GM19395 (cell line): Measurements from ENCODE around the gene SSC5D.

Experiments used
- ATAC-seq: cut with Tn5 transposase; IDR thresholded peaks from one replicate; pipeline ENCODE4 v1.9.1; 2021; ENCODE audit warnings: mild to moderate bottlenecking, moderate library complexity; ENCODE audit not compliant: unreplicated experiment

Gene SSC5D

DNA sequence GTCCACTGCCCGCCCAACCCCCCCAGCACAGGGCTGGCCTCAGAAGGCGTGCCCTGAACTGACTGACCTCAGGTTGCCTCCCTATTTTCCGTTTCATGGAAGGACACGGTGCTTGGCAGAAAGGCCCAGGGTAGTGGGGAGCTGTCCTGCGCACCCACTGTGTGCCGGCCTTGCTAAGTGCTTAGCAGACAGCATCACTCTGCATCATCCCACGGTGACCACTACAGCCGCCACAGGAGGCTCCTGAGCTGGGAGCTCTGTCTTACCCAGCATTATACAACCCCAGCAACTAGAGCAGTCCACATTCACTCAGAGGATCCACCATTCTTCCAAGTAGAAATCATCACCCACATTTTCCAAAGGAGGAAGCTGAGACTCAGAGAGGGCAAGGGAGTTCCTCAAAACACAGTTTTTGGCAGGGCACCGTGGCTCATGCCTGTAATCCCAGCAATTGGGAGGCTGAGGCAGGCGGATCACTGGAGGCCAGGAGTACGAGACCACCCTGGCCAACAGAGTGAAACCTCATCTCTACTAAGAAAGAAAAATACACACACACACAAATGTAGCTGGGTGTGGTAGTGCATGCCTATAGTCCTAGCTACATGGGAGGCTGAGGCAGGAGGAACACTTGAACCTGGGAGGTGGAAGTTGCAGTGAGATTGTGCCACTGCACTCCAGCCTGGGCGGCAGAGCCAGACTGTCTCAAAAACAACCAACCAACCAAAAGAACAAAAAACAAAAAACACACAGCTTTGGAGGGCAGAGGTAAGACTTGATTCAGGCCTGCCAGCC is 47.1 kb downstream of the SSC5D start:
- ATAC-seq = no peak

DNA sequence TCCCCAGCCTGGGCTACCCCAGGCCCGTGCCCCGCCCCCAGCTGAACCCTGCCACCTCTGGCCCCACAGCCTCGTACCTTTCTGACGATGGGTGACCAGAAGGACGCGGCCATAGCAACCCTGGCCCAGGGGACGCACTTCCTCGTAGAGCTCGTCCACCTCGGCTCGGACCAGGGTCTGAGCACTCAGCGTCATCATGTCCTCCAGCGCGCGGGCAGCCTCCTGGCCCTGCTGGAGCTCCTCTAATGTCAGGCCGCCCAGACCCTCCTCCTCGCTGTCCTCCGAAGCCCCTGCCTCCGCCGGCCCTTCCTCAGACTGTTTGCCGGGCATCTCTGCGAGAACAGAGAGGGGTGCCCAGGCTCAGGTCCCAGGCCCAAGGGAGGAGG is 47.7 kb downstream of the SSC5D start:
- ATAC-seq = no peak

DNA sequence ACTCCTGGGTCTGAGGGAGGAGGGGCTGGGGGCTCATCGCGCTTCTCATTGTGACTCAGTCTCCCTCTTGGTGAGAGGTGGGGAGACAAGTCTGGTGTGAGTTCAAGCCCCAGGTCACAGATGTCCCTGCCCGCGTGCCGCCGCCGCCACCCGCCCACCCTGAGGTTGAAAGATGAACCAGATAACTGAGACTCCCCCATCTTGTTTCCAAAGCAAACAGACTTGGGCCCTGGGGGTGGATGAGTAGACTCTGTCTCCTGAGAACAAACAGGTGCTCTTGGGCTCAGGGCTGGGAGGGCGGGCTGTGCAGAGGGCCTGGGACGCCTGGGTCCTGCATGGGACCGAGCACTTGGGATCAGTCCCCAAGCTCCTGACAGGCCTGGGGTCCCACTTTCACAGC is 48.1 kb downstream of the SSC5D start:
- ATAC-seq = no peak

DNA sequence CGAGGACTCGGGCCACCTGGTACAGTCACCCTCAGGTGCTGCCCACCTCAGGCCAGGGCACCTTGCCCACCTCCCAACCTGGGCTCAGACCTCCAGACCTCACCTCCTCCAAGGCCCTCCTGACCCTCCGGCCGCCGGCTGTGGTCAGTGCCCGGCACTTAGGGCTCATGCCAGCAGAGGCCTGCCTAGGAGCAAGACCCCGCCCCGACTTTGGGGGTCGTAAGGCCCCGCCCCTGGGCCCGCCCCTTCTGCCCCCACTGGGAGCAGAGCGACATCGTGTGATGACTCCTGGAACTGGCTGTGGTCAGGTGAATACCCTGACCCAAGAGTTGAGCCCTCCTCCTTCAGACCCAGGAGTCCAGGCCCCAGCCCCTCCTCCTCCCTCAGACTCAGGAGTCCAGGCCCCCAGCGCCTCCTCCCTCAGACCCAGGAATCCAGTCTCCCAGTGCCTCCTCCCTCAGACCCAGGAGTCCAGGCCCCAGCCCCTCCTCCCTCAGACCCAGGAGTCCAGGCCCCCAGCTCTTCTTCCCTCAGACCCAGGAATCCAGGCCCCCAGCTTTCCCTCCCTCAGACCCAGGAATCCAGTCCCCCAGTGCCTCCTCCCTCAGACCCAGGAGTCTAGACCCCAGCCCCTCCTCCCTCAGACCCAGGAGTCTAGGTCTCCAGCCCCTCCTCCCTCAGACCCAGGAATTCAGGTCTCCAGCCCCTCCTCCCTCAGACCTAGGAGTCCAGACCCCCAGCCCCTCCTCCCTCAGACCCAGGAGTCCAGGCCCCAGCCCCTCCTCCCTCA is 48.9 kb downstream of the SSC5D start, which contains the start of gene SBK2:
Gene SBK2 (minus strand): TSS at position 183 of the 790 bp plus-strand sequence. CDS start 839 bp downstream, outside the sequence.
- no peak for ATAC-seq

DNA sequence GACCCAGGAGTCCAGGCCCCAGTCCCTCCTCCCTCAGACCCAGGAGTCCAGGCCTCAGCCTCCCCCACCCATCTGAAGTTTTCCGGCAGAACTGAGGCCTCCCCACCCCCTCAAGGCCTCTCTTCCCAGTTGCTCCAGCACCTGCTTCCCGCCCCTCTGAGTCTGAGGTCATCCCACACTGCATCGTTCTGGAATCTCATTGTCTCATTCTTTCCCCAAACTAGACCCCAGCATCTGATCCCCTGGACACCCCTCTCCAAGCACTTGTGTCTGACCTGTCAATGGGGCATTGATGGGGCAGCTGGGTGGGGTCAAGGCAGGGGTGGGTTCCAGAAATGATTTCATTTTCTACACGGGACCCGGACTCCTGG is 49.5 kb downstream of the SSC5D start:
- no peak for ATAC-seq

DNA sequence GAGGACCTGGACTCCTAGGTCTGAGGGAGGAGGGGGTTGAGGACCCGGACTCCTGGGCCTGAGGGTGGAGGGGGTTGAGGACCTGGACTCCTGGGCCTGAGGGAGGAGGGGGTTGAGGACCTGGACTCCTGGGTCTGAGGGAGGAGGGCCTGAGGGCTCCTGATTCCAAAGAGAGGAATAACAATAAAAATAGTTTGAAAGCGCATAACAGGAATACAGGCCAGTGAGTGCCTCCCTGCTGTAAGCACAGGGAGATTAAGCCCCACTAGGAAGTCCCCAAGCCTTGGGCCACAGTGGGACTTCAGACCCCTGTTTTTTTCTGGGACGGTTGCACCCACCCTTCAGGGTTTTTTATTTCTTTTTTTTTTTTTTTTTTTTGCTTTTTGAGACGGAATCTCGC is 49.9 kb downstream of the SSC5D start:
- ATAC-seq = no peak

DNA sequence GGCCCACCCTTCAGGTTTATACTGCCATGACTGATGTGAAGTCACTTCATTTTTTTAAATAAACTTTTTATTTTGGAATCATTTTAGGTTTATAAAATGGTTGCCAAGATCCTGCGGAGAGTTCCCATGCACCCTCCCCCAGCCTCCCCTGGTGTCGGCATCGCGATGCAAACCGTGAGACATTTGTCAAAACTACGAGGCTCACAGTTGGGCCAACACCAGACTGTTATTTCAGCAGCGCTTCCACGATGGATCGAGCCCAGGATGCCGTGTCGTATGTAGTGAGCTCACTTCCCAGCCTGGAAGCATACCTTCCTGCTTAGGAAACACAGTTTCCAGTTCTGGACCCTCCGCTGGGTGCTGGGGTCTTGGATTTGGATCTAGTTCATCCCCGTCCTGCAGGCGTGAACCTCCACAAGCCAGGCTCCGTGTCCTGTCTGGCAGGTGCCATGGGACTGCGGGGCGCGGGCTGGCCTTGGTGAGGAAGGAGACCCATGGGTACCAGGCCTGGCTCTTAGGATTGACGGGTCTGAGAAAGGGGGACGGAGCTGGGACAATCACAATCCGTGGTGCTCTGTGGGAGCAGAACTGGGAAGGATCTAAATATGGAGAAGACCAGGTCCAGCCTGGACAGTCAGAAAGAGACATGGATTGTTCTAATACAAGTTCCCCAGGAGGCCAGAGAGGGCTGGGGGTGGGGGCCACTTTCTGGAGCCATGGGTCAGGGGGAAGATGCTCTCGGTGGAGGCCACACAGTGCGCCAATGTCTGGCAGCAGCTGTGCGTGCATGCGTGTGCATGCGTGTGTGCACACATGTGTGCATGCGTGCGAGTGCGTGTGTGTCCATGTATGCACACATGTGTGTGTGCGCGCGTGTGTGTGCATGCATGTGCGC is 51.1 kb downstream of the SSC5D start:
- no peak for ATAC-seq

DNA sequence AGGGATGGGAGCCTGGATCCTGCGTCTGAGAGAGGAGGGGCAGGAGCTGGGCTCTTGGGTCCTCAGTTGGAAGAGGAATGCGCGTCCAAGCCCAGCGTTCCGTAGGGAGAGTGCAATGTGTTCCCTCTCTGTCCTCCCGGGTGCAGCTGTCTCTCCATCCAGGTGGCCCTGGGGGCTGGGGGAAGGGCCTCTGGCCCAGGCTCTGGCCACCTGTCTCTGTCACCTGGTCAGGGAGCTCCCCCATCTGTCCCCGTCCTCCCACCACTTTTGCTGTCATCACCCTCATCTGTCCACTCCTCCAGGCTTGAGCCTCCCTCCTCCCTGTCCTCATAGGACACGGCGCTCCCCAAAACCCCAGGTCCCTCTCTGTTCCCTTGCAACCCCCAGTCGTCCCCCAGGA is 52.4 kb downstream of the SSC5D start:
- ATAC-seq = no peak

DNA sequence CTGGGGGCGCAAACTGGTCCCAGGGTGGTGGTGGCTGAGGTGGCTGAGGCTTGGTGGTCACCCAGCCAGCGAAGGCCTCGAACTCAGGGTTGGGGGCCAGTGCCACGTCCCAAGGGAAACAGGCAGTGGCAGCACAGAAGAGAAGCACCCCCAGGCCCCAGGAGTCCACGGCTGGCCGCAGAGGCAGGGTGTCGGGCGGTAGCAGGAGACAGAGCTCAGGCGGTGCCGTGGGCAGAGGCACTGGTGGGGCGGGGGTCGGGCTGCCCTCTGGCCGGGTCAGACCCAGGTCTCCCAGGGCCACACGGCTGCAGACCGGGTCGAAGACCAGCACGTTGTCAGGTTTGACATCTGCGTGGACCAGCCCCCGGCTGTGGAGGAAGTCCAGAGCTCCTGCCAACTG is 52.9 kb downstream of the SSC5D start:
- ATAC-seq = no peak

DNA sequence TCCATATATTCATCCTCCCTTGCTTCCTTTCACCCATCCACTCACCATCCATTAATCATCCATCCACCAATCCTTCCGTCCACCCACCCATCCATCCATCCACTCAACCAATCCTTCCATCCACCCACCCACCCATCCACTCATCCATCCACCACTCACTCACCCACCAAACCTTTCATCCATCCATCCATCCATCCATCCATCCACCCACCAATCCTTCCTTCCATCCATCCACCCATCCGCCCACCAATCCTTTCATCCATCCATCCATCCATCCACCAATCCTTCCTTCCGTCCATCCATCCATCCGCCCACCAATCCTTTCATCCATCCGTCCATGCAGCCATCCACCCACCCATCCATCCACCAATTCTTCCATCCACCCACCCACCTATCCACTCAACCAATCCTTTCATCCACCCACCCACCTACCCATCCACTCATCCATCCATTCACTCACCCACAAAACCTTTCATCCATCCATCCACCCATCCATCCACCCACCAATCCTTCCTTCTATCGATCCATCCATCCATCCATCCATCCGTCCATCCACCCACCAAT is 54.1 kb downstream of the SSC5D start:
- no peak for ATAC-seq

DNA sequence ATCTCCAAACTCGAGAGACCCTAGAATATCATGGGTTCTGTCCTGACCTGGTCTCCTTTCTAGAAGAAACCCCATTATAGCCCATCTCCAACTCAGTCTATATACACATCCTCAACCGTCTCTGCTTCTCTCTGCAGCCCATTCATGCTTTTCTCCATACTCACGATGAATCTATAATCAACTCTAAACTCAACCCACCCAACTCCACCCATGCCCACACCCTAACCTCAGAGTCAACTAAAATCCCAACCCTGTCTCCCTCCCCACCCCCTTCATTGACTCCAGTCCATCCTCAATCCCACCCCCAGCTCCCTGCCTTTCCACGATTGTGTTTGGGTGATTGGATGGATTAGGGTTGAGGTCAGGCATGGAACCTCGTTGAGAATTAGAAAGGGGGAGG is 55.3 kb downstream of the SSC5D start:
- no peak for ATAC-seq

DNA sequence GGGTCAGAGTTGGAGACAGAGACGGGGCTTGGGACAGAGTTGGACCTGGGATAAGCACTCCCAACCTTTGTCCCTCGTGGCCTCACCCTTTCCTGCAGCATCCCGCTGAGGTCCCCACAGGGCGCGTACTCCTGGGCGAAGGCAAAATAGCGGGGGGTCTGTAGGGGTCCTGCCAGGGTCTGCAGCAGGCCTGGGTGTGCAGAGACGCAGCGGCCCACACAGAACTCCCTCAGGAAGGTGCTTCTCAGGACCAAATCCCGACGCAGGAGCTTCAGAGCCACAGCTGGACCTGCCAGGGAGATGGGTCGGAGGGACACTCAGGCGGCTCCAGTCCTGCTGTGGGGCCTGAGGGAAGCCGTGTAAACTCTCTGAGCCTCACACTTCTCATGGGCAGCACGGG is 55.8 kb downstream of the SSC5D start:
- no peak for ATAC-seq

DNA sequence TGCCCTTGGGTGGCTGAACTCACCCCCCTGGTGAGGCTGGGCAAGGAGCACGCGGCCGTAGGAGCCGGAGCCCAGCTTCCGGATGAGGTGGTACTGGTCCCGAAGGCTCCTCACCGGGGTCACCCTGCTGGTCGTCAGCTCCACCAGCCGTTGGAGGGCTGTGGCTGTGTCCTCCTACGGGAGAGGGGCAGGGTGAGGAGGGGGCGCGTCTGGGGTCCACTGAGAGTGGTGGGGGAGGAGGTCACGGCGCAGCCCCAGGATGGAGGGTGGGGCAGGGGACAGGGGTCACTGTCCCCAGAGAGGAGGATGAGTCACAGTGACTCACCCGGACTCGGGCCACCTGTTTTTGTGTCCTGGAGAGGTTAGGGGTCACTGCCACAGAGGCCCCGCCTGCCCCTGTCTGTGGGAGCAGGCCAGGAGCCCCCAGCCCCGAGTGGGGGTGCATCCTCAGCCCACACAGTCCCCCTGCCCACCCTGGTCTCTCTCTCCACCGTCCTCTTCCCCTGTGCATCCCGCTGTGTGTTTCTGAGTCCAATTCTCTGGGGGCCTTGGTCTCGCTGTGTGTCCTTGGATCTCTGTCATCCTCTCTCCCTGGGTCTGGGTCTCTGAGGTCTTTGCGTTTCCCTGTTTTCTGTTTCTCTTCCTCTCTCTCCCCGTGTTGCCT is 56.7 kb downstream of the SSC5D start:
- no peak for ATAC-seq

DNA sequence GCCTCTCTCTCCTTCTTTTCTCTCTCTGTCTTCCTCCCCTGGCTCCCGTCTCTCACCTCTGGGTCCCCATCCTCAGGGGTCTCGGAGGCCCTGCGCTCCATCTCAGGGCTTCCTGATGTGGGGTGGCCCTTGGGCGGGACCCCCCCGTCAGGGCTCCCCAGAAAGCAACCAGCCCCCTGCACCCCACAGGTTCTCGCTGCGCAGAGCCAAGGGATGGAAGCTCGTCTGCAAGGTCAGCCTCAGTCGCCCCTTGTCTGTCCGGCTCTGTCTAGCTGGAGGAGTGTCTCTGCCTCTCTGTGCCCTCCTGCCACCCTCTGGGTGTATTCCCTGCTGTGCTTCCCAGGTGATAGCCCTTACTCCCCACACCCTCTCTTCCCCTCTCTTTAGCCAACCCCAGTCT is 57.2 kb downstream of the SSC5D start, which contains the start of gene SBK3:
Gene SBK3 (minus strand): TSS at position 101 of the 400 bp plus-strand sequence. CDS start 0 bp downstream, at position 101.
- ATAC-seq = no peak

DNA sequence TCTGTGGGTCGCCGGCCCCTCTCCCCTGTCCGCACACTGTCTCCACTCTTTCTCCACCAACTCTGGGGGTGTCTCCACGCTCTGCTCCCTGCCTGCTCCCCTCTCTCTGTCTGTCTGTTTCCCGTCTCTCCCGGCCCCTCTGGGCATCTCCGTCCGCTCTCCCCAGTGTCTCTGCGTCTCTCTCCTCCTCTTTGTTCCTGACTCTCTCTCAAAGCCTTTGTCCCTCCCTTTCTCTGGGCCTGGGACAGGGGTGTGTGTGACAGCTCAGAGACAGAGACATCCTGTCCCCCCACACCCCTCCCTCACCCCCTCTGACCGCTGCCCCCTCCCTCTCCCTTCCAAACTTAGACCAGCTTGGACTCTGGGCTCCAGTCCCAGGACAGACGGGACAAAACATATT is 57.8 kb downstream of the SSC5D start:
- no peak for ATAC-seq

DNA sequence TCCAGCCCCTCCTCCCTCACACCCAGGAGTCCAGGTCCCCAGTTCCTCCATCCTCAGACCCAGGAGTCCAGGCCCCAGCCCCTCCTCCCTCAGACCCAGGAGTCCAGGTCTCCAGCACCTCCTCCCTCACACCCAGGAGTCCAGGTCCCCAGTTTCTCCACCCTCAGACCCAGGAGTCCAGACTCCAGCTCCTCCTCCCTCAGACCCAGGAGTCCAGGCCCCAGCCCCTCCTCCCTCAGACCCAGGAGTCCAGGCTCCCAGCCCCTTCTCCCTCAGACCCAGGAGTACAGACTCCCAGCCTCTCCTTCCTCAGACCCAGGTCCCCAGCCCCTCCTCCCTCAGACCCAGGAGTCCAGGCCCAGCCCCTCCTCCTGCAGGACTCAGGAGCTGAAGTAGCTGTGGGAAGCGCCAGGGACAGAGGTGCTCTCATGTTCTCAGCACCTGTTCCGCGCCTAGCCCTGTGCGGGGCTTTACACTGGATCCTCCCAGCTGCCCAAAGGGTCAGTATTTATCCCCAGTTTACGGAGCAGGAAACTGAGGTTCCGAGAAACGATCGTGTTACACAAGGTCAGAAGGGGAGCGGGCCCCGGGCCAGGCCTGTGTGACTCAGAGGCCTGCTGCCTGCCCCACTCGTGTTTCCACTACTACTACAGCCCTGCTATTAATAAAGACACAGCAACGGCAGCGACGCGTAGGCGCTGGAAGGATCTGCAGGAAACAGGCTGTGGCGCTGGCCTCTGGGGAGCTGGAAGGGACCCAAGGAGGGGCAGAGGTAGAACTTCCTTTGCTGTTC is 58.8 kb downstream of the SSC5D start:
- ATAC-seq = no peak

DNA sequence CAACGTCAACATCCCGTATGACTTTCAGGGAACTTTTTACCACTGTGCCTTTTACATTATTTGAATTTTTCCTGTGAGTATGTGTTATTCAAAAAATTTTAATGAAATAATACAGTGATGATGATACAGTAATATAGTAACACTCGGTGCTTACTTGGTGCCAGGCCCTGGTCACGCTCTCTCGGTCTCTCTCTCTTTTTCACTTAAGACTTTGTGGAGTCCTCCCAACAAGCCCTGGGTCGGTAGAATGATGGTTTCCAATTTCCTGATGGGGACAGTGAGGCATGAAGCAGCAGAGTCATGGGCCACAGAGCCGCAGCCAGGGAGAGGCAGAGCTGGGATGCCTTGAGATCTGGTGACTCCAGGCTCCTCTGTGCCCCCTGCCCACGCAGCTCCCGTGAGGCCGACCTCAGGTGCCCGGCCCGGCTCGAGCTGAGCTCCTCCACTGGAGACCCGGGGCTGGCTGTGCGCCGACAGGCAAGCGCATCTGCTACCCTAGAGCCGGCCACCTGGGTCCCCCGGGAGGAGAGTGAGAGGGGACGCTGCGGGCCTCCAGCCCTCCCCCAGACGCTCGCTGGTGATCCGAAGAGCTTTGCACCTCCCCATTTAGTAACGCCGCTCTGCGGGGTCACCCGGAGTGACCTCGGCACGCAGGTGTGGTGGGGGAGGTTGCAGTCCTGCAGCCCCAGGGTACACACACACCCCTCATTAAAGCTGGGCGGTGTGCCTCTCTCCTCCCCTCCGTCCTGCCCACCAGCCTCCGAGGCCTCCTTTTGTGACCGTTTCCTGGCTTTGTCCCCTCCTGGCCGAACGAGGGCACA is 61.5 kb downstream of the SSC5D start:
- ATAC-seq = no peak

DNA sequence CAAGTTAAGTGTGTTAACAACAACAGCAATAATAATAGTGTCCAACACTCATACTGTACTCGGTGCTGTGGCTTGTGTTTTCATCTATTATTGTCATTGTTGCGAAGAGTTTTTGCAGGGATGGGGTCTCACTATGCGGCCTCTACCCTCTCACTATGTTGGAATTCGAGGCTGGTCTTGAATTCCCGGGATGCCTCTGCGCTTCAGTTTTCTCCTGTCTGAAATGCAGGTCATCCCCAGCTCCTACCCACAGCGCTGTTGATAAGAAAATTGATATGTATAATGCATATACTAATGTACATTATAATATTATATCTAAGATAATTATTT is 62.0 kb downstream of the SSC5D start:
- no peak for ATAC-seq

DNA sequence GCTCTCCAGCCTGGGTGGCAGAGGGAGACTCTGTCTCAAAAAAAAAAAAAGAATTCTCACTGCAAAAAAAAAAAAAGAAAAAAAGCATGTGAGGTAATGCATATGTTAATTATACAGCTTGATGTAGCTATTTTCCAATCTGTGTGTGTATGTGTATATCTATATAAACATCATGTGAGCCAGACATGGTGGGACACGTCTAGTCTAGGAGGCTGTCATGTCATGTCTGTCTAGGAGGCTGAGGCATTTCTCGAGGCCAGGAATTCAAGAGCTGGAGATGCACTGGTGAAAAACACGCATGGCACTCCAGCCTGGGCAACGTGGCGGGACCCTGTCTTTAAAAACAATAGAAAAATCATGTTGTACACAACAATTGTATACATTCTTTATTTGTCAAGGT is 64.0 kb downstream of the SSC5D start:
- no peak for ATAC-seq
